ENCODE data around the gene GNS. TPM values are rescaled to one million over a fixed set of nuclear protein-coding genes. Genes with fewer than 3 reads are reported as not detected.

The GNS gene
- total RNA-seq, 1 donor from 2014 or later: 103 TPM

- DNase-seq: no peak
Observed at GRCh38 chr12:64735442-64735841, 23.8 kb downstream of the GNS start.

GRCh38 chr12:64733857-64734256 lies 25.3 kb downstream of the GNS start:
- peak; percentile 71 for DNase-seq

DNA sequence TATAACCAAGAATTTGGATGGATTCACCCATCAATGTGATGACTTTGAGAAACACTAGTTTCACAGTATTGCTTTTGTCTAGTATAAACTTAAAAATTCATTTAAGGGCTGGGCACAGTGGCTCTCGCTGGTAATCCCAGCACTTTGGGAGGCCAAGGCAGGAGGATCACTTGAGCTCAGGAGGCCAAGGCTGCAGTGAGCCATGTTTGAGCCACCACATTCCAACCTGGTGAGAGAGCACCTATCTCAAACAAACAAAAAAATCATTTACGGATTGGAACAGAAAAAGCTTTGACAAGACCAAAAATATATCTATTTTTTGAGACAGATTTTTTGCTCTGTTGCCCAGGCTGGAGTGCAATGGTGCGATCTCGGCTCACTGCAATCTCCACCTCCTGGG lies 27.5 kb downstream of the GNS start:
- DNase-seq: no peak

GRCh38 chr12:64730588-64730969 lies 28.6 kb downstream of the GNS start:
- DNase-seq: peak; percentile 32

DNA sequence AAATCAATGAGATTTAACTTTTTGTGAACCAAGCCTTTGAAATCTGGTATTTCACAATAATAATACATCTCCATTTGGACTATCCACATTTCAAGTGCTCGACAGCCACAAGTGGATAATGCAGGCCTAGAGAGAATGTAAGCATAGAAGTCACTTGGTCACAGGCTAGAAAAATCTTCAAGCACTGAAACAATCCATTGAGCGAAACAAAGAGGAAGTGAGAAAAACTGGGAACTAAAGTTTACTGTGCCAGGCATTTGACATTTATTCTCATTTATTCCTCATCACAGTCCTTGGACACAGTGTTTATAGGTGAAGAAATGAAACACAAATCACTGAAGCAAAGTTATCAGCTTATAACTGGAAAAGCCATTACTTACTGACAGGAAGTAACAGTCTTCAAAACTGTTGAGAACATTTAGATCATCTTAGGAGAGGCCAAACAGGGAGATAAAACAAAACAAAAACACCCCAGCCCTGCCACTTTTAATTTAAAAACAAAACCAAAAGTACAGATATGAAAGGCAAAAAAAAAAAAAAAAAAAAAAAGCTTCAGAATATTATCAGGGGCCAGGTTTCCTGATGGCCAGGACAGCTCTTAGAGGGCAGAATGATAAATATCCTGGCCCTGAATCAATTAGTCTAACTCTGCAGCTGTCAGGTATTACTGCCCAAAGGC lies 29.2 kb downstream of the GNS start:
- no peak for DNase-seq

GRCh38 chr12:64724201-64724745 lies 34.9 kb downstream of the GNS start:
- no peak for DNase-seq

DNA sequence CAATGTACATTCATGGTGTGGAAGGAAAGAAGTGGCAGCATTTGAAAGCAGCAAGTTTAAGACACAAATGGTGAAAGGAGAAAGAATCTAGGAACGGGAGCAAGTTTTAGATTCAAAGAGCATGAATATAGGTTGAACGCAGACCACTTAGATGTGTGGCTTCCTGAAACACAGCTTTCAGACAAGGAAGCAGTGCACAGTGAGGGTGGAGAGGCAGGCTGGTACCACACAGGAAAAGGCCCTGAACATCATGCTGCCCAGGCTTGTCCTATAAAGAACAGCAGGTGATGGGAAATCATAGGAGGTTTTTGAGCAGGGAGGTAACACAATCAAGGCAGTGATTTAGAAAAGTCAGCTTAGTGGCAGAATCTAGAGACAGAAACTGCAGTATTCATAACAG lies 35.6 kb downstream of the GNS start:
- DNase-seq: no peak

DNA sequence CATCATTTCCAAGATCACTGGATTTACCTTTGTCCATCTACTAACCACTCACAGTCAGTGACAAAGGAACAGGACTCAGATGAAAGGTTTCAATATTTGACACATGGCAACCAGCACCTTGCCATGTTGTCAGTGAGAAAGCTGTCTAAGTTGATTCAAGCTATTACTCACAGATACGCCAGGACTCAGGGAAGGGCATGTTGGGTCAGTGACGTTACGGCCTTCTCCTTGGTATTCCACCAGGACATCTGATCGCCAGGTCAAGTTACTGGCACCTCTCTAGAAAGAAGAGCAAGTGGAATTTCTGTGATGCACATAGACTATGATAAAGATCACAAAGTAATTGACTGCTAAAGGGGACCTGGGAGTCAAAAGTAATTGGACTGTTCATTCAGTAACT lies 36.4 kb downstream of the GNS start:
- DNase-seq: no peak

DNA sequence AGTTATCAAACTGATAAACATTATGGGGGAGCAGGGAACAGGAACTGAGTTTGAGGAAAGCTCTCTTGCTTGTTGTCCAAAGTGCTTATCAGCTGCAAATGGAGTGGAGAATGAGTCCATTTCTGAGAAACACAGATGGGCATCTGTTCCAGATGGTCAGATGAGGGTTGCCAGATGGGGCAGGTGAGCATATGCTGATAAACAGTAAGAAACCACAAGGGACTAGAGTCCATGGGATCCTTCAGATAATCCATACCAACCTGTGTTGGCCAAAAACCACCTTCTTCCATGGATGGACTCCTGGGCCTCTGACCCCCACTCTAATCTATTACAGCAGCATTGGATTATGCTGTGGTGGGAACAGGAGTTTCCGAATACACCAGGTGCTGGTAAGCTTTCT lies 38.3 kb downstream of the GNS start:
- no peak for DNase-seq

GRCh38 chr12:64718649-64719048 lies 40.6 kb downstream of the GNS start:
- DNase-seq: no peak

DNA sequence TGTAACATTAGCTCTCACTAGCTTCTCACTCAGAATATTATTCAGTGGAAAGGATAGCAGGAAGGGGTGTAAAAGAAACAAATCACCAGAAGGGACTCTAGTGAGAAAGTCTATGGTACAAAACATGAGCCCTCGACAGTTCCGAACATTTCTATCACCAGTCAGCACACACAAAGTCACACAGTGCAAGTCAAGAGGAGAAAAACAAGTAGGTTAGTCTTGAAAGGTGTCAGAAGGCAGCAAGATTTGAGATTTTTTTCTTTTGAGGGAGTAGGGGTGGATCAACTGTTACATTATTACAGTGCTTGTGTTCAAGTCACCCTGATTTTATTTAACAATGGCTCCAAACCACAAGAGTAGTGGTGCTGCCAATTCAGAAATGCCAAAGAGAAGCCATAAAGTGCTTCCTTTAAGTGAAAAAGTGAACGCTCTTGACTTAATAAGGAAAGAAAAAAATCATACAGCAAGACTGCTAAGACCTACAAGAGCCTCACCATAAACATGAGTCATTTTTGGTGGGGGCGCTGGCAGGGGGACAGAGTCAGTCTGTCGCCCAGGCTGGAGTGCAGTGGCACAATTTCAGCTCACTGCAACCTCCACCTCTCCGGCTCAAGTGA lies 42.3 kb downstream of the GNS start:
- DNase-seq: no peak

- no peak for DNase-seq
Observed at GRCh38 chr12:64716371-64716770, 42.8 kb downstream of the GNS start.

- DNase-seq: no peak
Observed at GRCh38 chr12:64714551-64714968, 44.6 kb downstream of the GNS start.

- DNase-seq: no peak
Observed at GRCh38 chr12:64713376-64713775, 45.8 kb downstream of the GNS start.

DNA sequence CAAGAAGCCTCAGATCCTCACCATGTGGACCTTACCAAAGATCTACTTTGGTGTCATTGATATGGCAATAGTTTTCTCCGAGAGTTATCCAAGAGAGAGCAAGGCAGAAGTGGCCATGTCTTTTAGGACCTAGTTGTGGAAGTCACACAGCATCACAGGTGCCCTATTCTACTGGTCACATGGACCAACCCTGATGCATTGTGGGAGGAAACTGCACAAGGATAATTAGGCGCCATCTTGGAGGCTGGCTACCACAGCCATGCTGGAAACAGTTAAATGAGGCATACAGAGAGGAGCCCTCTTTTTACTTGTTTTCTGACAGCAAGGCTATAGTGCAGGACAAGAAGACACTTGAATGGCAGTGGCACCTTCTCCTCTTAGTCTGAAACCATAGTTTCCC lies 49.8 kb downstream of the GNS start:
- no peak for DNase-seq

DNA sequence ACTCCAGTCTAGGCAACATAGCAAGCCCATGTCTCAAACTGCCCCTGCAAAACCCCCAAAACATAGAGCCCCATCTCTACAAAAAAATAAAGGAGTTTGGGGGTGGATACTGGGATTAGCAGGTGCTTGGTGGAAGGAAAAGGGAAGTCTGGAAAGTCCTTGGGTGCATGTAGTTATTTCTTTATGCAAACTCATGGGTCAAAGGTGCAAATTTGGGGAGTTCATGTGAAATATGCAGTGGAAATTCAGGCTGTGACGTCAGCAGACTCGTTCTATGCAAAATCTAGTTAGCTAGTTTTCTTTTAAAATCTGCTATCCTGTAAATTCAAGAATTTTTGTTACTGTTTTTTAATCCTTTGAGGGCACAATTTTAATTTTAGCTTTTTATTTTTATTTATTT lies 51.3 kb downstream of the GNS start:
- no peak for DNase-seq

DNA sequence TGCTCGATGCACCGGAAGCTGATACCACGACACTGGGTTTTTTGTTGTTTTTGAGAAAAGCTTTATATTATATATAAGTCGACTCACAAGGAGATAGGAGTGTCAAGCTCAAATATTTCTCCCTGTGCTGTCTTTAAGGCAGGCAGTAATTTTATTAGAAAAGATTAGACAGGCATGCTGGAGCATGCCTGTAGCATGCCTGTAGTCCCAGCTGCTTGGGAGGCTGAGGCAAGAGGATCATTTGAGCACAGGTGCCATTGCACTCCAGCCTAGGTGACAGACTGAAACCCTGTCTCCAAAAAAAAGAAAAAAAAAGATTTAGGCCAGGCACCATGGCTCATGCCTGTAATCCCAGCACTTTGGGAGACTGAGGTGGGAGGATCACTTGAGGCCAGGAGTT lies 51.8 kb downstream of the GNS start:
- no peak for DNase-seq

DNA sequence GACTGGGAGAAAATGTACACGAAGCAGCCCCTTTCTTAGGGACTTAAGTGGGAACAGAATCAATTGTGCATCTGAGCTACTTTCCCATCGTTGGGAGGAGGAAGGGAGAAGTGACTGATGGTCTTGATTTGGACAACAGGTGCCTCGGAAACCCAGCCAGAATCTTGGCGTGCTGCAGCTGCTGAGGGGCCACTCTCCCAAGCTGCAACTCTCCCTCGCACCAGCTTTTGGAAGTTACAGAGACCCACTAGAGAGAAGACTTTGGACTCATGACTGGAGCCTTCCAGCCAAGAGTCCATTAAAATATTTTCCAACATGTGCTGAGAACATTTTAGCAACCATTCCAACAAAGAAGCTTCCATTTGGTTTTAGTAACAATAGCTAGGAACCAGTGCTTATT lies 52.3 kb downstream of the GNS start:
- peak; percentile 96 for DNase-seq

GRCh38 chr12:64706306-64706705 lies 52.9 kb downstream of the GNS start:
- DNase-seq: no peak

- no peak for DNase-seq
Observed at GRCh38 chr12:64701283-64701682, 57.9 kb downstream of the GNS start.

- DNase-seq: no peak
Observed at GRCh38 chr12:64700532-64700931, 58.7 kb downstream of the GNS start.

GRCh38 chr12:64699504-64700115 lies 59.6 kb downstream of the GNS start:
- DNase-seq: no peak

DNA sequence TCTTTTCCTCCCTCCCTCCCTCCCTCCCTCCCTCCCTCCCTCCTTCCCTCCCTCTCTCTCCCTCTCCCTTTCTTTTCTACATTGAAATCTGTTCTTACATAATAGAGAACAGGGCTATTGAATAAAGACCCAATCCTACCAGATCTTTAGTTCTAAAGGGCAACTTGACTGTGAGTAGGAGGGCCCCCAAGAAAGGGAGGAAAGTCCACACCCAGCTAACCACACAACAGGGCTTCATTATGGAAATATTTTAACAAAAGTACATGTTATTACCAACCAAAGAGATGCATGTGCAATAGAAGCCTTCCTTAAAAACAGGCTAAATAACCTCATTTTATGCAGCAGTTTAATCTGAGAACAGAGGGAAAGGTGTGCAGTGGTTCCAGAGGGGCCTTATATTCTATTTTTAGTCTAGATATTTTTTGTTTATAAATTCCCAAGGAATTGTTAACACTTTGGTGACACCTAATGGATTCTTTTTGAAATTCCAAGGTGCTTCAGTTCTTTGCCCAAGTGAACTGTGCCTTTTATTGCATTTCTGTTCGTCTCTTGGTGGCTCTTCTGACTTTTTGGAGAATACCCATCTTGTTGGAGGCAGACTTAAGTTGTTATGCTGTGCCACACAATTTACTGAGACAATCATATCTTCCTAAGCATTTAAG lies 63.0 kb downstream of the GNS start:
- DNase-seq: peak; percentile 52

Measured in tongue (tissue), 2 donors.